Measurements from ENCODE around the gene ELMOD3.

Gene ELMOD3

DNA sequence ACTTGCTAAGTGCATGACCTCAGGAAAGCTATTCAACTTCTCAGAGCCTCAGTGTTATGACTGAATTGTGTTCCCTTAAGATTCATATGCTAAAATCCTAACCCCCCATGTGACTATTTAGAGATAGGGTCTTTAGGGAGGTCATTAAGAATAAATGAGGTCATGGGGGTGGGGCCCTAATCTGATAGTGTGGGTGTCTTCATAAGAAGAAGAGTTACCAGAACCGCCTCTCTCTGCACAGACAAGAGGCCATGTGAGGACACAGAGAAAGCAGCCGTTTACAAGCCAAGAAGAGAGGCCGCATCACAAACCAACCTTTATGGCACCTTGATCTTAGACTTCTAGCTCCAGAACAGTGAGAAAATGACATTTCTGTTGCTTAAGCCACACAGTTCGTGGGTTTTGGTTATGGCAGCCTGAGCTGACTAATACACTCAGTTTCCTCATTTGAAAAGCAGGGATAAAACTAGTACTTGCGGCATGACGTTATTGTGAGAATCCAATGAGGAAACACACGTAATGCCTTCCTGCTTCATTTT lies 73.8 kb downstream of the ELMOD3 start:
- no peaks in the 10 kb centered on the region for H3K9me3 ChIP-seq (ENCODE audit: severe bottlenecking)
- no peak overlapping the region for H3K4me3 ChIP-seq (ENCODE audit: low read depth, low read length)
- no peak overlapping the region for H3K27ac ChIP-seq
- H3K27me3 ChIP-seq (ENCODE audit: insufficient read depth, low read depth, severe bottlenecking) = no peaks in the 10 kb centered on the region
- TF ChIP-seq, protein P1, sequence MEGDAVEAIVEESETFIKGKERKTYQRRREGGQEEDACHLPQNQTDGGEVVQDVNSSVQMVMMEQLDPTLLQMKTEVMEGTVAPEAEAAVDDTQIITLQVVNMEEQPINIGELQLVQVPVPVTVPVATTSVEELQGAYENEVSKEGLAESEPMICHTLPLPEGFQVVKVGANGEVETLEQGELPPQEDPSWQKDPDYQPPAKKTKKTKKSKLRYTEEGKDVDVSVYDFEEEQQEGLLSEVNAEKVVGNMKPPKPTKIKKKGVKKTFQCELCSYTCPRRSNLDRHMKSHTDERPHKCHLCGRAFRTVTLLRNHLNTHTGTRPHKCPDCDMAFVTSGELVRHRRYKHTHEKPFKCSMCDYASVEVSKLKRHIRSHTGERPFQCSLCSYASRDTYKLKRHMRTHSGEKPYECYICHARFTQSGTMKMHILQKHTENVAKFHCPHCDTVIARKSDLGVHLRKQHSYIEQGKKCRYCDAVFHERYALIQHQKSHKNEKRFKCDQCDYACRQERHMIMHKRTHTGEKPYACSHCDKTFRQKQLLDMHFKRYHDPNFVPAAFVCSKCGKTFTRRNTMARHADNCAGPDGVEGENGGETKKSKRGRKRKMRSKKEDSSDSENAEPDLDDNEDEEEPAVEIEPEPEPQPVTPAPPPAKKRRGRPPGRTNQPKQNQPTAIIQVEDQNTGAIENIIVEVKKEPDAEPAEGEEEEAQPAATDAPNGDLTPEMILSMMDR (IDR thresholded peaks at IDR 0.05; ENCODE audit: low read depth, low read length) = no peak
- H3K36me3 ChIP-seq = no peaks in the 10 kb centered on the region
- DNase-seq = no peak

DNA sequence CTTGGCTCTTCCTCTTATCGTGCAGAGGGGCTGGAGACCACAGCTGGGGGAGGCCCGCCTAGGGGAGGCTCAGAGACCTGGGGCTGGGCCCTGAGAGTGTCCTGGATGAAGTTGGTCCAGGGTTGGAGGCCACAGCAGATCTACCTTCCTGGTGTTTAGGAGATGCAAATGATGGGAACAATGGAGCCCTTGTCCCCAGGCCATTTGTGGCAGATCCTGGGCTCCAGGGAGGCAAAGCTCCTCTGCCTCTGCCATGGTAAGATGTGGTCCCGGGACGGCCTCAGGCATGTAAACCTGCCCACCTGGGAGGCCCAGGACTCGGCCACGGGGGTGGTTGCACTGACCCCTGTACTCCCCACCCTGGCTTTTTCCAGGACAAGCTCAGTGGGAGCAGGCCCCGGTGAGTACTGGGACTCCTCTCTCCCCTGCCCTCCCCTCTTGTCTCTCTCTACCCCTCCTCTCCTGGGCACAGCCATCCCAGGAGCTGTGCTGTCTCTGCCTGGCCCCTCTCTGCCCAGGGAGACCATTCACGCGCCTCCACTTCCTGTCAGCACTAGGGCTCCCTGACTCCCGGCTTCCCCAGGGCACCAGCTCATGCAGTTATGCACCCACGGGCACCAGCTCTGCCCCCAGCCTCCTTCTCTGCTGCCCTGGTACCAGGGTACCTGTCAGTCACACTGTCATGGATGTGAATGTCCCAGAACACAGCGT lies 74.8 kb downstream of the ELMOD3 start:
- DNase-seq = no peak
- Histone ChIP-seq H3K27me3 (ENCODE audit: insufficient read depth, low read depth, severe bottlenecking) (no peaks in the 10 kb centered on the region), H3K9me3 (ENCODE audit: severe bottlenecking) (no peaks in the 10 kb centered on the region), H3K36me3 (no peaks in the 10 kb centered on the region), H3K27ac (no peak overlapping the region), H3K4me3 (ENCODE audit: low read depth, low read length) (no peak overlapping the region)
- TF ChIP-seq, protein P1 (IDR thresholded peaks at IDR 0.05; ENCODE audit: low read depth, low read length) = no peak

DNA sequence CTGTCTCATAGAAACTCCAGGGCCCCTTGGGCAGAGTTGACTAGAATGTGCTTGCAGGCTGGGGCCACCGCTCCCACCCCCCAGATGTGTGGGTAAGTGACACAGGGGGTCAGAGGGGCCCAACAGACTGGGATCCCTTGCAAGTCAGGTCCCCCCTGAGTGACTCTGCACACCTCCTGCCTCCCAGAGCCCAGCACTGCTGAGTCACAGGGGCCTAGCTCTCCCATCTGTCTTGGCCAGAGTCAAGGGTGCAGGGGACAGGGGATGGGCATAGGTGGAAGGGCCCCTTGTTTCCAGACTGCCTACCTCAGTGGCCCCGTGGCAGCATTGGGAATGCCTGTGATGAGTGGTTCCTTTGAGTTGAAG lies 75.3 kb downstream of the ELMOD3 start:
- Histone ChIP-seq H3K4me3 (ENCODE audit: low read depth, low read length) (no peak overlapping the region), H3K9me3 (ENCODE audit: severe bottlenecking) (no peaks in the 10 kb centered on the region), H3K27me3 (ENCODE audit: insufficient read depth, low read depth, severe bottlenecking) (no peaks in the 10 kb centered on the region), H3K36me3 (no peaks in the 10 kb centered on the region), H3K27ac (no peak overlapping the region)
- no peak for DNase-seq
- TF ChIP-seq, protein P1 (IDR thresholded peaks at IDR 0.05; ENCODE audit: low read depth, low read length) = no peak

DNA sequence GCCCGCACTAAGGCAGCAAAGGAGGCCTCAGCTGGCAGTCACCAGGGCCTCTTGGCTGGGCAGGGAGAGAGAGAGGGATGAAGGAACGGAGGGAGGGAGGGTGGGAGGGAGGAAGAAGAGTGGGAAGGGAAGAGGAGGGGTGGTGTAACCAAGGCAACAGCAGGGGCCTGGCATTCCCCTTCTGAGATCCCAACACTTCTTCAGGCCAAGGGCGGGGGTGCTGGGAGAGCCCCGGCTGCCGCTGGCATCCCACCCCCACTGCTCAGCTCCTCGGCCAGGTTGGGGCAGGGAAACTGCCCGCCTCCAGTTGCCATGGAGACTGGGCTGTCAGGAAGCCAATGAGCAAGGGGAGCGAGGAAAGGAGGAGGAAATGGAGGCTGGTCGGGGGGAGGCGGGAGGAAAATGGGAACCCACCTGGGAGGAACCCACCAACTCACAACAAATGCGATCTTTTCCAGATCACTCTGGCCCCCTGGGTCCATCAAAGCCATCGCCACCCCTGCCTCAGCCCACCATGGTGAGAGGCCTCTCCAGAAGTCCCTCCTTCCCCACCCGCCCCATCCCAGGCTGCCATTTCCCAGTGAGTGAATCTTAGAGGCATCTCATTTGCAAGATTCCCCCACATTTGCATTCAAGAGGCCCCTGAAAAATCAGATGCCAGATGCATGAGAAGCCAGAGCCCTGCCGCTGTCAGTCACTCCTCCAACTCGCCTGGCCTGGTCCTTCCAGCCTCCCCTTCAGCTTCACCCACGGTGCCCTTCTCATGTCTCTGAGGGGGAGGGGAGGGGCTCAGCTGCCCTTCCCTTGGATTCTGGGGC lies 76.4 kb downstream of the ELMOD3 start:
- TF ChIP-seq, protein P1 (IDR thresholded peaks at IDR 0.05; ENCODE audit: low read depth, low read length) = no peak
- no peak overlapping the region for H3K4me3 ChIP-seq (ENCODE audit: low read depth, low read length)

DNA sequence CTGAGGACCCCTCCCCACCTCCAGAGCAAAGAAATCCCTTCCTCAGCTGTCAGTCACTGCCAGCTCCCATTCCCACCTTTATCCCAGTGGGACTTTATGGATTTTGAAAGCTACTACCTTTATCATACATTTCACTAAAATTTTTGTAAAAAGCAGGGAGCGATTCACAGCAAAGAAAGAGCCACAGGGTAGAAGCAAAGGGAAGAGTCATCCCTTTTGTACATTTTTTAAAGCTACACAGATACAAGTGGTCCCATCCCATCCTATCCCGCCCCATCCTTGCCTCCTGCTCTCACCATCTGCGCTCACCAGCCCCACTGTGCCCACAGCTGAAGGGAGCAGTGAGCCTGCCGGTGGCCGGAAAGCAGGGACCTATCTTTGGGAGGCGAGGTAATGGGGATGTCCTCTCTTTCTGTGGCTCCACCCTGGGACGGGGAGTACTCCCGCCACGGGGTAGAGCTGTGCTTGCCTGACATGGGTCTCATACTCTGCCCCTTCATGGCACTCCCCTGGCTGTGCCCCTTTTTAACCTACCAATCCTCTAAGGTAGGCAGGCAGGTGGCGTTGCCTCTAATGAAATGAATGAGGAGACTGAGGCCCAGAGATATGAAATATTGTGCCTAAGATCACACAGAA lies 77.1 kb downstream of the ELMOD3 start:
- TF ChIP-seq, protein P1 (IDR thresholded peaks at IDR 0.05; ENCODE audit: low read depth, low read length) = no peak
- Histone ChIP-seq H3K27ac (no peak overlapping the region), H3K4me3 (ENCODE audit: low read depth, low read length) (no peak overlapping the region), H3K36me3 (no peaks in the 10 kb centered on the region), H3K27me3 (ENCODE audit: insufficient read depth, low read depth, severe bottlenecking) (no peaks in the 10 kb centered on the region), H3K9me3 (ENCODE audit: severe bottlenecking) (no peaks in the 10 kb centered on the region)
- no peak for DNase-seq

More for the DNA sequence above, 76.4 kb downstream of the ELMOD3 start:
- DNase-seq = no peak
- no peaks in the 10 kb centered on the region for H3K36me3 ChIP-seq
- H3K27me3 ChIP-seq (ENCODE audit: insufficient read depth, low read depth, severe bottlenecking) = no peaks in the 10 kb centered on the region
- no peaks in the 10 kb centered on the region for H3K9me3 ChIP-seq (ENCODE audit: severe bottlenecking)
- no peak overlapping the region for H3K27ac ChIP-seq

Data from WERI-Rb-1 (cell line).